ENCODE measurements around the gene SLC35F4.

GRCh38 chr14:57751400-57751799, 114.5 kb downstream of the SLC35F4 start:
- TF ChIP-seq, protein P1, sequence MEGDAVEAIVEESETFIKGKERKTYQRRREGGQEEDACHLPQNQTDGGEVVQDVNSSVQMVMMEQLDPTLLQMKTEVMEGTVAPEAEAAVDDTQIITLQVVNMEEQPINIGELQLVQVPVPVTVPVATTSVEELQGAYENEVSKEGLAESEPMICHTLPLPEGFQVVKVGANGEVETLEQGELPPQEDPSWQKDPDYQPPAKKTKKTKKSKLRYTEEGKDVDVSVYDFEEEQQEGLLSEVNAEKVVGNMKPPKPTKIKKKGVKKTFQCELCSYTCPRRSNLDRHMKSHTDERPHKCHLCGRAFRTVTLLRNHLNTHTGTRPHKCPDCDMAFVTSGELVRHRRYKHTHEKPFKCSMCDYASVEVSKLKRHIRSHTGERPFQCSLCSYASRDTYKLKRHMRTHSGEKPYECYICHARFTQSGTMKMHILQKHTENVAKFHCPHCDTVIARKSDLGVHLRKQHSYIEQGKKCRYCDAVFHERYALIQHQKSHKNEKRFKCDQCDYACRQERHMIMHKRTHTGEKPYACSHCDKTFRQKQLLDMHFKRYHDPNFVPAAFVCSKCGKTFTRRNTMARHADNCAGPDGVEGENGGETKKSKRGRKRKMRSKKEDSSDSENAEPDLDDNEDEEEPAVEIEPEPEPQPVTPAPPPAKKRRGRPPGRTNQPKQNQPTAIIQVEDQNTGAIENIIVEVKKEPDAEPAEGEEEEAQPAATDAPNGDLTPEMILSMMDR (conservative IDR thresholded peaks at IDR 0.05; ENCODE audit: low read length), result no peak
- no peak for TF ChIP-seq EZH2phosphoT487 (IDR thresholded peaks at IDR 0.05; ENCODE audit: borderline replicate concordance)
